ENCODE data around the gene OLR1. TPM values are rescaled to one million over a fixed set of nuclear protein-coding genes. Genes with fewer than 3 reads are reported as not detected.

The OLR1 gene
- total and polyA plus RNA-seq, 8 donors = 0.28 to 34.3 (median 0.81) TPM

GRCh38 chr12:10113920-10114319 is 58.0 kb downstream of the OLR1 start:
- no peaks in the 10 kb centered on the region for H3K9me3 ChIP-seq
- no peak overlapping the region for H3K27ac ChIP-seq
- no peak for TF ChIP-seq CTCF (IDR thresholded peaks at IDR 0.05)
- FAIRE-seq (no peak), DNase-seq (no peak), ATAC-seq (no peak)
- 21 to 35% methylated on average over 1 of the region's 1 CpG for WGBS, 2 donors
- H3K27me3 ChIP-seq = no peaks in the 10 kb centered on the region
- no peaks in the 10 kb centered on the region for H3K4me1 ChIP-seq
- H3K4me3 ChIP-seq = no peak overlapping the region
- no peaks in the 10 kb centered on the region for H3K36me3 ChIP-seq
- intact Hi-C loops (cut with DNase I) = no loop called here

DNA sequence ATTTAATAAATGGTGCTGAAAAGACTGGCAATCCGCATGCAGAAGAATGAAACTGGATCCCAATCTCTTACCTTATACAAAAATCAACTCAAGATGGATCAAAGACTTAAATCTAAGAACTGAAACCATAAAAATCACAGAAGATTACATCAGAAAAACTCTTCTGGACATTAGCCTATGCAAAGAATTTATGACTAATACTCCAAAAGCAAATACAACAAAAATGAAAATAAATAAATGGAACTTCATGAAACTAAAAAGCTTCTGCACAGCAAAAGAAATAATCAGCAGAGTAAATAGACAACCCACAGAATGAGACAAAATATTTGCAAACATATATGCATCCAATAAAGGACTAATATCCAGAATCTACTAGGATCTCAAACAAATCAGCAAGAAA is 58.9 kb downstream of the OLR1 start:
- H3K4me1 ChIP-seq = no peaks in the 10 kb centered on the region
- WGBS, 2 donors = 86 to 94% methylated on average over 1 of the region's 1 CpG
- intact Hi-C loops (cut with DNase I) = no loop called here
- no peak for FAIRE-seq
- H3K36me3 ChIP-seq = no peaks in the 10 kb centered on the region
- H3K4me3 ChIP-seq = no peak overlapping the region
- no peak for TF ChIP-seq CTCF (IDR thresholded peaks at IDR 0.05)
- no peaks in the 10 kb centered on the region for H3K9me3 ChIP-seq
- H3K27me3 ChIP-seq = no peaks in the 10 kb centered on the region
- no peak for DNase-seq
- ATAC-seq = no peak
- H3K27ac ChIP-seq = no peak overlapping the region

DNA sequence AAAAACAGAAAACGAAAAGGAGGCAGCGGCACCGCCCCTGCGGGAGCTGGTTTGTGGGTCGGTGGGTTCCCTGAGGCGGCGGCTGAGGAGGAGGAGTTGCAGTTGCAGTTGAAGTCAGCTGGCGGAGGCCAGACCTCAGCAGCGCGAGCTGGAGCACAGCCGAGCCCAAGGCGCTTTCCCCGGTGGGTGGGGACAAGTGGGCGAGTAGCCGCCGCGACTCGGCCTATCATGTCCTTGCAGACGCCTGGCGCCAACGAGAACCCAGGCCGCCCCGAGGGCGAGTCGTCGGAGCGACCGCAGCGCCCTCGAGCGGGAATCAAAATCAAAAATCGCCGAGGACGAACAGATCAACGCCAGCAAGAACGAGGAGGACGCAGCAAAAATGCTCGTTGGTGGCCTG is 60.5 kb downstream of the OLR1 start:
- Histone ChIP-seq H3K4me1 (no peaks in the 10 kb centered on the region), H3K27me3 (no peaks in the 10 kb centered on the region), H3K27ac (no peak overlapping the region), H3K4me3 (no peak overlapping the region), H3K9me3 (no peaks in the 10 kb centered on the region), H3K36me3 (no peaks in the 10 kb centered on the region)
- DNase-seq = peak in 1 of 6 donors; percentile 59
- no peak for FAIRE-seq
- TF ChIP-seq CTCF (IDR thresholded peaks at IDR 0.05) = no peak
- no peak for ATAC-seq
- intact Hi-C loops (cut with DNase I) = no loop called here
- WGBS, 2 donors = 68 to 80% methylated on average over 38 of the region's 38 CpGs

DNA sequence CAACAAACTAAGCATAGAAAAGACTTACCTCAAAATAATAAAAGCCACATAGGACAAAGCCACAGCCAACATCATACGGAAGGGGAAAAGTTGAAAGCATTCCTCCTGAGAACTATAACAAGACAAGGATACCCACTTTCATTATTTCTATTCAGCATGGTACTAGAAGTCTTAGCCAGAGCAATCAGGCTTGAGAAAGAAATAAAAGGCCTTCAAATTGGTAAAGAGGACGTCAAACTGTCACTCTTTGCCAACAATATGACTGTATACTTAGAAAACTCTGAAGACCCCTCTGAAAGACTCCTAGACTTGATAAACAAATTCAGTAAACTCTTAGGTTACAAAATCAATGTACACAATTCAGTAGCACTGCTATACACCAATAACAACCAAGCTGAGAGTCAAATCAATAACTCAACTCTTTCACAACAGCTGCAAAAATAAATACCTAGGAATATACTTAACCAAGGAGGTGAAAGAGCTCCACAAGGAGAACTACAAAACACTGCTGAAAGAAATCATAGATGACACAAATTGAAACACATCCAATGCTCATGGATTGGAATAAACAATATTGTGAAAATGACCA is 61.6 kb downstream of the OLR1 start:
- FAIRE-seq (no peak), DNase-seq (no peak), ATAC-seq (no peak)
- no peak overlapping the region for H3K27ac ChIP-seq
- no peak for TF ChIP-seq CTCF (IDR thresholded peaks at IDR 0.05)
- H3K9me3 ChIP-seq = no peaks in the 10 kb centered on the region
- intact Hi-C loops (cut with DNase I) = no loop called here
- no peak overlapping the region for H3K4me3 ChIP-seq
- no peaks in the 10 kb centered on the region for H3K27me3 ChIP-seq
- WGBS, 2 donors = 66 to 73% methylated on average over 2 of the region's 2 CpGs
- H3K4me1 ChIP-seq = no peaks in the 10 kb centered on the region
- no peaks in the 10 kb centered on the region for H3K36me3 ChIP-seq

Other genes starting within 250 kb of the OLR1 start
- gene CLEC2A, start 239.8 kb downstream of the OLR1 start, total RNA-seq = not detected
- gene CLEC2A, start 239.8 kb downstream of the OLR1 start, polyA plus RNA-seq = not detected
- 1 to 10 TPM in 2 of 6 donors, under 1 TPM in 3, not detected in 1; 0.19 to 3.4 (median 0.93) TPM for gene CLEC12A, start 200.7 kb downstream of the OLR1 start, total RNA-seq
- gene CLEC12A, start 200.7 kb downstream of the OLR1 start, polyA plus RNA-seq = under 1 TPM; 0.19 to 0.77 TPM
- gene CLEC1B, start 173.0 kb downstream of the OLR1 start, total RNA-seq = not detected
- gene CLEC1B, start 173.0 kb downstream of the OLR1 start, polyA plus RNA-seq = under 1 TPM in 1 of 2 donors, not detected in 1; 0.02 TPM
- gene CLEC12B, start 161.5 kb downstream of the OLR1 start, total RNA-seq = under 1 TPM in 1 of 6 donors, not detected in 5; 0.09 TPM
- gene CLEC12B, start 161.5 kb downstream of the OLR1 start, polyA plus RNA-seq = not detected
- under 1 TPM in 3 of 6 donors, not detected in 3; 0.09 to 0.22 (median 0.18) TPM for gene CLEC9A, start 141.4 kb downstream of the OLR1 start, total RNA-seq
- not detected for gene CLEC9A, start 141.4 kb downstream of the OLR1 start, polyA plus RNA-seq
- gene CLEC1A, start 73.1 kb downstream of the OLR1 start, total RNA-seq = 1 to 10 TPM in 1 of 6 donors, under 1 TPM in 5; 0.24 to 1.8 (median 0.77) TPM
- gene CLEC1A, start 73.1 kb downstream of the OLR1 start, polyA plus RNA-seq = 1 to 10 TPM in 1 of 2 donors, under 1 TPM in 1; 0.80 to 3.0 TPM
- gene CLEC7A, start 41.9 kb downstream of the OLR1 start, total RNA-seq = 1 to 10 TPM in 4 of 6 donors, under 1 TPM in 2; 0.60 to 8.5 (median 2.2) TPM
- gene CLEC7A, start 41.9 kb downstream of the OLR1 start, polyA plus RNA-seq = 1 to 10 TPM in 1 of 2 donors, under 1 TPM in 1; 0.92 to 1.0 TPM
- 1 to 10 TPM in 1 of 6 donors, under 1 TPM in 1, not detected in 4; 0.28 to 2.2 TPM for gene TMEM52B, start 6.9 kb upstream of the OLR1 start, total RNA-seq
- under 1 TPM in 1 of 2 donors, not detected in 1; 0.30 TPM for gene TMEM52B, start 6.9 kb upstream of the OLR1 start, polyA plus RNA-seq
- 100 to 1,000 TPM in 1 of 6 donors, 10 to 100 TPM in 5; 51.1 to 111 (median 58.8) TPM for gene GABARAPL1, start 40.7 kb upstream of the OLR1 start, total RNA-seq
- gene GABARAPL1, start 40.7 kb upstream of the OLR1 start, polyA plus RNA-seq = 10 to 100 TPM; 53.1 to 92.7 TPM
- gene KLRD1, start 135.7 kb upstream of the OLR1 start, total RNA-seq = 1 to 10 TPM in 1 of 6 donors, under 1 TPM in 5; 0.34 to 1.0 (median 0.64) TPM
- under 1 TPM; 0.11 to 0.12 TPM for gene KLRD1, start 135.7 kb upstream of the OLR1 start, polyA plus RNA-seq
- 1 to 10 TPM in 2 of 6 donors, under 1 TPM in 3, not detected in 1; 0.32 to 1.1 (median 0.69) TPM for gene KLRK1, start 217.9 kb upstream of the OLR1 start, total RNA-seq
- under 1 TPM; 0.57 to 0.92 TPM for gene KLRK1, start 217.9 kb upstream of the OLR1 start, polyA plus RNA-seq
- gene KLRC4, start 237.6 kb upstream of the OLR1 start, total RNA-seq = under 1 TPM in 1 of 6 donors, not detected in 5; 0.25 TPM
- gene KLRC4, start 237.6 kb upstream of the OLR1 start, polyA plus RNA-seq = not detected
- gene KLRC3, start 248.5 kb upstream of the OLR1 start, total RNA-seq = not detected
- gene KLRC3, start 248.5 kb upstream of the OLR1 start, polyA plus RNA-seq = not detected

All from pancreas (tissue), 10 donors.